AG10803 (cell line): Measurements from ENCODE around the gene PRKCH.

Experiments used
- DNase-seq: peaks from one replicate; pipeline ENCODE4 v3.0.0; 2010; ENCODE audit warnings: low read depth
- H3K4me3 ChIP-seq: 2 replicates; pipeline ENCODE4 v1.5.1; 2011; ENCODE audit warnings: mild to moderate bottlenecking, low read length, control low read depth
- TF ChIP-seq, protein P1 (sequence below): conservative IDR thresholded peaks from 2 replicates; pipeline ENCODE4 v1.5.1; 2011; ENCODE audit warnings: mild to moderate bottlenecking, low read length, control low read depth, inconsistent platforms

Gene PRKCH

DNA sequence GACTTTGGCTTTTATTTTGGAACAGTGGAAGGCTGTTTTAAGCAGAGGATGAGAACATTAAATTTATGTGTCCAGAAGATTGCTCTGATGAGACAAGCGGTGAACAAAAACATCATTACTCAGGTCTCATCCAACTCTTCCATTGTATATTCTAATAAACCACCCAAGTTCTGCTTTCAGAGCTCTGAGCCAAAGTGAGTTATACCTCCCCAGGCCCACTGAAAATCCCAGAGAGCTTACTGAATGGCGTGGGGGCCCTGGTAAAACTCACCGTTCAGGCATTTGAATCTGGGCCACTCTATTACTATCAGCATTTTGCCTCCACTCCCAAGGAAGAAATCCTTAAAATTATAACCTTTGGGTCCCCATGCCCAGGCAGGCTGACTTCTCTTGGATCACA is 251.9 kb downstream of the PRKCH start:
- DNase-seq: no peak
- no peak overlapping the region for H3K4me3 ChIP-seq
- TF ChIP-seq, protein P1, sequence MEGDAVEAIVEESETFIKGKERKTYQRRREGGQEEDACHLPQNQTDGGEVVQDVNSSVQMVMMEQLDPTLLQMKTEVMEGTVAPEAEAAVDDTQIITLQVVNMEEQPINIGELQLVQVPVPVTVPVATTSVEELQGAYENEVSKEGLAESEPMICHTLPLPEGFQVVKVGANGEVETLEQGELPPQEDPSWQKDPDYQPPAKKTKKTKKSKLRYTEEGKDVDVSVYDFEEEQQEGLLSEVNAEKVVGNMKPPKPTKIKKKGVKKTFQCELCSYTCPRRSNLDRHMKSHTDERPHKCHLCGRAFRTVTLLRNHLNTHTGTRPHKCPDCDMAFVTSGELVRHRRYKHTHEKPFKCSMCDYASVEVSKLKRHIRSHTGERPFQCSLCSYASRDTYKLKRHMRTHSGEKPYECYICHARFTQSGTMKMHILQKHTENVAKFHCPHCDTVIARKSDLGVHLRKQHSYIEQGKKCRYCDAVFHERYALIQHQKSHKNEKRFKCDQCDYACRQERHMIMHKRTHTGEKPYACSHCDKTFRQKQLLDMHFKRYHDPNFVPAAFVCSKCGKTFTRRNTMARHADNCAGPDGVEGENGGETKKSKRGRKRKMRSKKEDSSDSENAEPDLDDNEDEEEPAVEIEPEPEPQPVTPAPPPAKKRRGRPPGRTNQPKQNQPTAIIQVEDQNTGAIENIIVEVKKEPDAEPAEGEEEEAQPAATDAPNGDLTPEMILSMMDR: no peak

DNA sequence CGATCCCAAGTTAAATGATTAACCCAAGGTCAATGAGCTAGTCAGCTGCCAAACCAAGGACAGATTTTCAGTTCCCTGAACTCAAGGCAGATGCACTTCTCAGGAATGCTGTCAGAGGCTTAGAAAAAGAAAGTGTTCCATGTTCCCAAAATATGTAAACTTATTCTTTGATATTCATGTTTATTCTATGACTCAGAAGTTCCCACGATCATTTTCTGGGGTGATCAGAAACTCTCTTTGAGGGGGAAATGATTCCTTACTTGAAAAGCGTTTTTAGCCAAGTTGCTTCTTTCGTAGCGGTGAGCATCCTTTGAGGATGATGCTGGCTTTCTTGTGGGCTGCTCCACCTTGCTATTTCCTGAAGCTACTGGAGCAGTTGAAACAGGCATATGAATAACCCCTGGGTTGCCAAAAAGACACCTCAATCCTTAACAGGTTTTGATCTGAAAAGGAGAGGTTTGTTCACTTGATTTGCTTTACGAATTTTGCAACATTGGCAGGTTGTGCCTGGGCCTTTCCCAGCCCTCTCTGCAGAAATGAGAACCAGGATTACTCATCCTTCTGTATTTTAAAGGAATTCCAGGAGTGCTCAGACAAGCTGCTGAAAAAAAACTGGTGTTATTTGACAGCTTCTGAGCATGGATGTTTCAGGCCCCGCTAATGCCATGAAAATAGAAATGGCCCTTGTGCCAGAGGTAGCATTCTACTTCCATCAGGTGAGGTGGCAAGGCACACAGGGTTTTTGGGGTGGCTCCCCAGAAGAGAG is 252.6 kb downstream of the PRKCH start:
- TF ChIP-seq, protein P1: no peak
- H3K4me3 ChIP-seq: no peak overlapping the region
- peak; percentile 71 for DNase-seq

DNA sequence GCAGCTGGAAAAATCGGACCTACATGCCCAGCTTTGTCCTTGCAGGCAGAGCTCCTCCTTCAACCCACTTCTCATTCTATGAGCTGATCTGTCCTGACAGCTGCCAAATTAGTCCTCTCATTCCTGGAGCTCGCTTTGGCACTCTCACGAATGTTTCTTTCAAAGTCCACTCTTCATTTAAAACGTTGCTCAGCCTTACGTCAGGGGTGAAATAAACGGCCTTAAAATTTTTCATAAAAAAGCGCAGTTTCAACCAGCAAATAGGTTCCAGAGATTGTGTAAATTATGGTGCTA is 253.1 kb downstream of the PRKCH start:
- DNase-seq: no peak
- TF ChIP-seq, protein P1: no peak
- H3K4me3 ChIP-seq: no peak overlapping the region

DNA sequence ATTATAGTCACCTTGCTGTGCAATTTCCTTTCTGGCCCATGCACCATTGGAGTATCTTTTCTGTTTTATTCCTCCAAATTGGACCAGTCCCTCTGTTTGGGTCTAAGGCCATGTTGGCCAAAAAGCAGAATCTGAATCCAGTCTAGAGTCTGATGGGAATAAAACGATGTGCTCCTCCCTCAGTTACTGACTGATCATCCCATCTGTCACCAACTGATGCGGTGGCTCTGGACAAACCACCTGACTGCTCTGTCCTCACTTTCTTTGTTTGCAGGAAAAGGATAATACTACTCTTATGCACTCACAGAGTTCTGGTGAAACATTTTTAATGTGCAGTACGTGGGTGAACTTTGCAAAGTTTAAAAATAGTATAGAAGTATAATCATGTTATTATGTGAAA is 253.7 kb downstream of the PRKCH start:
- TF ChIP-seq, protein P1: no peak
- H3K4me3 ChIP-seq: no peak overlapping the region
- no peak for DNase-seq

DNA sequence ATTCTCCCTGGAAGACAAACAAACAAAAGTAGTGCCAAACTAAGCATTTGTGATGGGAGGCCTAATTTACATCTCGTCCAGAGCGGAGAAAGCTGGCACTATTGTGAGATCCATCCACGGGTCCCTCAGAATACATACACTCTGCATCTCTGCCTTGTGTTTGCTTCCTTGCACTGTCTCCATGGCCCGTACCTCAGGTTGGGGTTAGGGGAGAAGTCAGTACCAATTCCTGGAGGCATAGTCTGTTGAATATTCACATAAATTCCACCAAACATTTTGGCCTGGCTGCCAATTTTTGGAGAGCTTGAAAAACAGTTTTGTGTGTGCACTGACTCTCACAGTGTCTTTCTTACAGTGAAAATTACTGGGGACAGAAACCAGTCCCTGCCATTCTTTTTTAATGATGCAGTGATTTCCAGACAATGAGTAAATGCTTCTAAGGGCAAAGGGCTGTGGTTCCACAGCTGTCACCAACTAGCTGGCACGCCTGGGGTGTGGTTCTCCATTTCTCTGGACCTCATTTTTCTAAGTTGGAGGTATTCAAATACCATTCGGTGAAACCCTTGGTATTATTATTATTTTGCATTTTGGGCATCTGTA is 254.3 kb downstream of the PRKCH start:
- no peak overlapping the region for H3K4me3 ChIP-seq
- TF ChIP-seq, protein P1: no peak
- peak; percentile 60 for DNase-seq

DNA sequence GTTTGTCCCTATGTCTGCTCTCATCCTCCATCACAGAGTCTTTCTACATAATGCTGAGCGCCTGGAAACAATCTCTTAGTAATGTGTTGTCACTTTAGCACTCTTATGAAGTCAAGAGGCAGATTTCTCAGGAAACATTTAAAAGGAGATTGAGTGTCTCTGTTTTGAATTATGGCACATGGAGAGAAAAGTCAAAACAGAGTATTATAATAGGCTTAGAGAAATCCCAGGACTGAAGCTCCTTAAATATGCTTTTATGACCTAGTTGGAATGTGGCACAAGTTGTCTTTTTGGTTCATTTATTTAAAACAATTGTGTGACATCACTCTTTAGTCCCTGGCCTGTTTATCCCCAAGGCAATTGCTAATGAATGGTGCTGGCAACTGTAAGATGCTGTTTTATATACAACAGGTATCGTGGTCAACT is 256.1 kb downstream of the PRKCH start:
- H3K4me3 ChIP-seq: no peak overlapping the region
- TF ChIP-seq, protein P1: no peak
- peak; percentile 66 for DNase-seq

DNA sequence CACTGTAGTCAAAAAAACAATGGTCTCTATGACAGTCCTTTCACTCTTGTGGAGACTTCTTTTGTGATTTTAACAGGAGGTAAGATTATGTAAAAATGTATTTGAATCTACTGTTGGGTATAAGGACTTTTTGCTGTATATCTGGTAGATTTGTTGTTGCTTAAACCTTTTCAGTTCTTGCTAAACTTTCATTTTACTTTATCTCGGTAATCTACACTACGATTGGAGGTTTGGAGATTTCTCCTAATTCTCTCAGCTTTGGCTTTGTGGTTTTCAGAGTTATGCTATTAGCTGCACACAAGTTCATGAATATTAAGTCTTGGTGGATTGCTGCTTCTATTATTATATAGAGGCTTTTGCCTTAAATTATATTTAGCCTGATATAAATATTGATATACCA is 257.4 kb downstream of the PRKCH start:
- TF ChIP-seq, protein P1: no peak
- DNase-seq: no peak
- H3K4me3 ChIP-seq: no peak overlapping the region
